ENCODE data around the gene HIVEP3.

HIVEP3 gene

DNA sequence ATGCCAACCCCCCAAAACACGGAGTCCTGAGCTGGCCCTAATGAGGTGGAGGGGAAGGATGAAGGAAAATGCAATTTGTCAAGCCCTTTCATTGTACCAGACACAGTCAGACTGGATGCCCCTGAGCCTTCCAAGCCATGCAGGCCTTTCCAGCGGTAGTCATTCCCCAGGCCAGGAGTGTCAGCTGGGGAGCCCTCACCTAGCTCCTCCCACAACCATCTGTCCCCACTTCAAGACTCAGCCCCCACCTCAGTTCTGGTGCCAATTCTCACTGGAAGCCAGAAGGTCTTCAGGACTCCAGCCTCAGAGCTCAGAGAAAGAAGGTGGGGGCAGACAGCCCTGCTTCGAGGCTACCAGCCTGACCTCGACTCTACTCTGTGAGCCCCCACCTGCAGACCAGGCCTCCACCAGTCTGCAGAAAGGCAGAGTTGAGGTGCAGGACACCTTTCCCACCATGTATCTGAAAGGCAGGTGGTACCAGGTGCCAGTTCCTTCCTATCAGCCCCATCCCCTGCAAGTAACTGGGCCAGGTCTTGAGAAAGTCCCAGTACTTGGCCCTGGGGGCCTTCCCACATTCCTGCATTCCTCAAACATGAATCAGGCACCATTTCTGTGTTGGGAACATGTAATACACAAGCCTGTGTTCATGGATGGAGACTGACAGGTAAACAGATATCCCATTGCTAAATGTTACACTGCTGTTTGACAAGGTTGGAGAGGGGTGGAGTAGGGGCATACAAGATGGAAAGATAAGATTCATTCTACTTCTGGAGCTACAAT is 253.7 kb downstream of the HIVEP3 start:
- peak; percentile 24 for DNase-seq (ENCODE audit: low spot score)

- DNase-seq (ENCODE audit: low spot score) = no peak
Measured at GRCh38 chr1:41663671-41664400, 254.9 kb downstream of the HIVEP3 start.

GRCh38 chr1:41662765-41663437 is 255.8 kb downstream of the HIVEP3 start:
- peak; percentile 35 for DNase-seq (ENCODE audit: low spot score)

DNA sequence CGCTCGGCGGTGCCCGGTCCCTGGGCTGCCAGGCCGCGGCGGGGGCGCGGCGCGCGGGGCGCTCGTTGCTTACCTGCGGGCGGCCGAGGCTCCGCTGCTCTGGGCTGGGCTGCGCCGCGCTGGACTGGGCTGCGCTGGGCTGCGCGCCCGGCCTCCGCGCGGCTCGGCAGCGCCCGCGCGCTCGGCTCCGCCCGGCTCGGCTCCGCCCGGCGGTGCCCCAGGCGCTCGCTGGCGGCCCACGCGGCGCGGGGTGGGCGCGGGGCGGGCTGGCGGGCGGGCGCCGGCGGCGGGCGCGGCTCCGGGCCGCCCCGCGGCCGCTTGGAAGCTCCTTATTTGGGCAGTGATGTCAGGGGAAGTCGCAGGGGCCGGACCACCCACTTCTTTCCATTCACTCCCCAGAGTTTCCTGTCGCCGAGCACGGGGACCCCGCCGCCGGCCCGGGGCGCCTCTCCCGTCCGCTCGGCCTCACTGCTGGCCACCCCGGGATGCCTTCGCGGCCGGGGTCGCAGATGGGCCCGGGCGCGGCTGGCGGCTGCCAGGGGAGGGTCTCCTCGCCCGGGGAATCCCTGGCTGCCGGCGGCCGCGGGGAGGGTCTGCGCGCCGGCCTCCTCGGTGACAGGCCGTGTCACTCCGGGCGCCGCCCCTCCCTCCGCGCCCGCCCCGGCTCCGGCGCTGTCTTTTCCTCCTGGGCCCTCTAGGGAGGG is 256.5 kb downstream of the HIVEP3 start:
- DNase-seq (ENCODE audit: low spot score) = peak; percentile 49

DNA sequence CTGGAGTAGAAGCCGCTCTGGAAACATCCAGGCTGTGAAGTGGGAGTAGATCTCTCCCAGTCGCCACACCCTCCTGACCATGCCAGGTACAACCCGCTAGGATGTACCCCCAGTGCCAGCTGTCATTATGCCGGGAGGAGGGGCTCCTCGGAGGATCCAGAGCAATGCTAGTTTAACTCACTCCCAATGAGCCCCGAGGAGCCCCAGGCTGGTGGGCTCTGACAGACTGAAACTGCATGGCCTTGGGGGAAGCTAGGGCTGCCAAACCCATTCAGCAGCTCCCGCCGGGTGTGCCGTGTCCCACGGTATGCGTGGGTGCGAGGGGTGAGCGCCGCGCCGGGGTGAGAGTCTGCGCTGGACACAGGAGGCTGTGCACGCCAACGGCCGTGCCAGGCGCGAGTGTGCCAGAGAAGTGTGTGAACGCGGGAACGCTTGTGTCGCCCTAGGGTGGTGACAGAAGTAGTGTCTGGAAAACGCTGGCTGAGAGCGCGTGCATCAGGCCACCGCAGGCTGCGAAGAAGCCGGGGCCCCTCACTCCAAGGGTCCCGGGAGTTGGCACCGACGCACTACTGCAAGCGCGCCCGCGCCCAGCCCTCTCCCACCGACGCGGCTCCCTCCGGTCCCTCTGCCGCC is 257.2 kb downstream of the HIVEP3 start:
- DNase-seq (ENCODE audit: low spot score) = no peak

DNA sequence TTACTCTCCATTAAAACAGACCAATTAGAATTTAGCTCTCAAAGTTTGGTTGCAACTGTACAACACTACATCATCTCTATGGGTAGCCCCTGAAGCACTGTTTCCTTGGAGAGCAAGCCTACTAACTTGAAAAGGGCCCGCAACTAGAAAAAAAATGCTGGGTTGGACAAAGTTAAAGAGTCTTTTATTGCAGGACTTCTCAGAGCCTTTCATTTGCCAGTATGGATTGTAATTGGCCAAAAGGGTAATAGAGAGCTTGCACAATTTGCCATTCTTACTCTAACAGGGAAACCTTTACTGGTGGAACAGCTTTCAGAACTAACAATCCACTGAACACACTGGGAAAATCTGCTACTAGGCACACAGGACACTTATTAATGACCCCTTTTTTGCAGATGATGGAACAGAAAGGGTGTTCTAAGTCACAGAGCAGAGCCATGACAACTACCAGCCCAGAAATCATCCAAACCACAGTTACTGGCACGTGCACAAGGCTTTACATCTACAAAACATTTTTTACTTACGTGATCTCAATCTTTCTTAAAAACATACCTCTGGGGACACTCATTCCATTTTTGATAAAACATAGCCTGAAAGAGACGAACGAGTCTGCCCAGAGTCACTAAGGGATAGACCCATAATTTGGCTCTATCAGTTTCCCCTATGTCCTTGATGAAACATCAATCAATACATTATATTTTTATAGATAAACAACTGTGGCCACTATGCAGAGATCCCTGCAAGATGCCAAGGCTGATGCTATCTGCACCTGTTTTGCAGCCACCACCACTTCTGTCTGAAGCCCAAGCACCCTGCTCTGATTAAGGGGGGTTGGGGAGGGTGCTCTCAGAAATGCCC is 257.9 kb downstream of the HIVEP3 start:
- no peak for DNase-seq (ENCODE audit: low spot score)

DNA sequence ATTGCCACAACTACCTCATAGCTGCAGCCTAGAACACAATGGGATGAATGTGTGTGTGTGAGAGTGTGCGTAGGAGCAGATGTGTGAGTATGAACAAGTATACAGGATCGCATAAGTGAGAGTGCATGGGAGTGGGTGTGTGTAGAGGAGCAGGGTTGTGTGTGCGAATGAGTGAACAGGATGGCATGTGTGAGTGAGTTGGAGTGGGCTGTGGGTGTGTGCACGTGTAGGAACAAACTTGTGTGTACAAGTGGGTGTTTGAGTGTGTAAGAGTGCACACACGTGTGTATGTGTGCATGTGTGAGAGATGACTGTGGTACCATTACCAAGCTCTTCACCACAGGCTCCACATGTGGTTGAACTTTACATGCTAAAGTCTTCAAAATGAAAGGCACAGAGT is 258.8 kb downstream of the HIVEP3 start:
- no peak for DNase-seq (ENCODE audit: low spot score)

- no peak for DNase-seq (ENCODE audit: low spot score)
Measured at GRCh38 chr1:41659159-41659495, 259.6 kb downstream of the HIVEP3 start.

- no peak for DNase-seq (ENCODE audit: low spot score)
Measured at GRCh38 chr1:41658431-41659158, 260.1 kb downstream of the HIVEP3 start.

- DNase-seq (ENCODE audit: low spot score) = no peak
Measured at GRCh38 chr1:41657679-41658295, 260.9 kb downstream of the HIVEP3 start.

- no peak for DNase-seq (ENCODE audit: low spot score)
Measured at GRCh38 chr1:41656825-41657500, 261.8 kb downstream of the HIVEP3 start.

DNA sequence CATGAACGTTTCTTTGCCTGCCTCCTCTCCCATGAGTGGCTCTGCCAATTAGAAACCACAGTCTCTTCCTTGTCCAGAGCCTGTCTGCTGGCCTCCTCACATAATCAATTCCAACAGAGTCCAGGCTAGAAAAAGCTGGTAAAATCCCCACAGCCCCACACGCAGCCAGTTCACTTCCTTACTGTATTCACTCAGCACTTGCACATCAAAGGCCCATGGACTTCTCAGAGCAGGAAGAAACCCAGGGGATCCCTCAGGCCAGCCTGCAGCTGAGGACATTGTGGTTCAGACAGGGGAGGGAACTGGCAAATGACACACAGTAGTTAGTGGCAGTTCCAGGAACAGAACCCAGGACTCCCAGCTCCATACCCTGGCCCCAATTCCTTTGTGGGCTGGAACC is 262.7 kb downstream of the HIVEP3 start:
- DNase-seq (ENCODE audit: low spot score) = no peak

GRCh38 chr1:41655632-41656031 is 263.1 kb downstream of the HIVEP3 start:
- DNase-seq (ENCODE audit: low spot score) = no peak

DNA sequence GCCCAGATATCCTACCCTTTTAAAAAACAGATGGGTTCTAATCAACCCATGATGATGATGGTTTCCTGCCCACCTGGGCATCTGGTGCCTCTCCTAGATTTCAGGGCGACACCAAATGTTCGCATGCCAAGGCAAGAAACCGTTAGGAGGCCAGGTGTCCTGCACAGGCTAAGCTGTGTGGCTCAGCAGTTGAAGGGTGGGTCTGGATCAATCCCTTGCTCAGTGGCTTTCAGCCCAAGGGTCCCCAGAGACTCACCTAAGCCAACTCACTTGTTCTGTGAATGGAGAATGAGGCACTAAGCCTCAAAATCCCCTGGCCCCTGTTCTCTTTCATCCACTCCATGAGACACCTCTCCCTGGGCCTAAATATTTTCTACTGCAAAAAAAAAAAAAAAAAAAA is 265.1 kb downstream of the HIVEP3 start:
- DNase-seq (ENCODE audit: low spot score) = no peak

GRCh38 chr1:41652384-41653265 is 266.1 kb downstream of the HIVEP3 start:
- DNase-seq (ENCODE audit: low spot score) = no peak

GRCh38 chr1:41650028-41650880 is 268.5 kb downstream of the HIVEP3 start:
- DNase-seq (ENCODE audit: low spot score) = no peak

DNA sequence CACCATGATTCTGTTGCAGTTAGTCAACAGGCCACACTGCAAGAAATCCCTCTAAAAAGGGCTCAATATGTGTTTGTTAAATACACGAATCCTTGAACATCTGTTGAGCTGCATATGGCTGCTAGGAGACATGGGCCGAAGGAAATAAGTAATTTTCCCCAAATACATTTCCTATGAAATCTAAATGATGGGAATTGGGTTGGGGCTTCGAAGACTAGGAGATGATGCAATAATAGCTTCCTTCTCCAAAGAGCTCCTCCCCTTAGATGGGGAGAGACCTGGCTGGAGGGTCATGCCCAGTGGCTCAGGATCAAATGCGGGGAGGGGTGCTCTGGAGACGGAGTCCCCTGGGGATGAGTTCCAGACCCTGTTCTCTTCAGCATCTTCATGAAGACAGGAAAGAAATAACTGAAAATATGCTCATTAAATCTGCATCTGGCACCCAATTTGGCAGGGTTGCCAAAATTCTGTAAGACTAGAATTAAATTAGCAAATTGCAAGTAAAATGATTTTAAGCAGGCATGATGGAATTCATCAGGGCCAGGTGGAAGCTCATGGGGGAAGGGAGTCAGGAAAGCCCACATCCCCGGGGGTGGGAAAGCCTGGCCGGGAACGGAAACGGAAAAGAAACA is 269.2 kb downstream of the HIVEP3 start:
- no peak for DNase-seq (ENCODE audit: low spot score)
